ENCODE measurements around the gene RPH3AL.

Gene RPH3AL, protein sequence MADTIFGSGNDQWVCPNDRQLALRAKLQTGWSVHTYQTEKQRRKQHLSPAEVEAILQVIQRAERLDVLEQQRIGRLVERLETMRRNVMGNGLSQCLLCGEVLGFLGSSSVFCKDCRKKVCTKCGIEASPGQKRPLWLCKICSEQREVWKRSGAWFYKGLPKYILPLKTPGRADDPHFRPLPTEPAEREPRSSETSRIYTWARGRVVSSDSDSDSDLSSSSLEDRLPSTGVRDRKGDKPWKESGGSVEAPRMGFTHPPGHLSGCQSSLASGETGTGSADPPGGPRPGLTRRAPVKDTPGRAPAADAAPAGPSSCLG

DNA sequence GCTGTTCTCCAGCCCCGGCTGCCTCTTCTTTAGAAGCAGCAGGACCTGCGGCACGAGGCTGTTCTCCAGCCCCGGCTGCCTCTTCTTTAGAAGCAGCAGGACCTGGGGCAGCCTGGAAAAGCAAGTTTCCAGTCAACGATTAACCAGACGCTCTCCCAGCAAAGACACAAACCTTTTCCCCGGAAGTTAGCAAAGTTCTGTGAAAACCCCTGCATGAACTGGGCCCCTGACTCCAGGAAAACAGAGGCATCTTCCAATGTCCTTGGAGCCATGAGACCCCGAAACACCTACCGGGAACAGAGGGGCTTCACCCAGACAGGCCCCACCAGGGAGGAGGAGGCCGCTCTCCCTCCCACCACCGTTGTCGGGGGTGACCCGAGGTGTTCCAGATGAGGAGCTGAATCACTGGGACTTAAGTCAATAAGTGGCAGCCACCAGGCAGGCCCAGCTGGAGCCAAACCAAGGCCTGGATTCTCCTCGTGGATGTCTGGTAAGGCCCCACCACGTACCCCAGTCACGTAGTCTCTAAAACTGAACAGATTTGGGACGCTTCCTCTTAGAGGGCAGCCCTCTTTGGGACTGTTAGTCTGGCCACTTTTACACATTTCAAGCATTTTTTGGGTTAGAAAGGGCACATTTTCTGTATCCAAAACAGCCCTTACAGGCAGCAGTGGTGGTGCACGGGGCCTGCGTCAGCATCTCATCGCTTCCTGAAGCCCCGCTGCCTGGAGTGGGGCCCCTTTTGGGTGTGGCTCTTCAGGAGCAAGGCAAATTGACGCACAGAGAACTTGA lies at the start of gene RPH3AL:
Gene RPH3AL, minus strand, starts transcription at position 387 of the 792 bp plus-strand sequence. CDS start 25,264 bp downstream, outside the sequence.
- no peak for DNase-seq

DNA sequence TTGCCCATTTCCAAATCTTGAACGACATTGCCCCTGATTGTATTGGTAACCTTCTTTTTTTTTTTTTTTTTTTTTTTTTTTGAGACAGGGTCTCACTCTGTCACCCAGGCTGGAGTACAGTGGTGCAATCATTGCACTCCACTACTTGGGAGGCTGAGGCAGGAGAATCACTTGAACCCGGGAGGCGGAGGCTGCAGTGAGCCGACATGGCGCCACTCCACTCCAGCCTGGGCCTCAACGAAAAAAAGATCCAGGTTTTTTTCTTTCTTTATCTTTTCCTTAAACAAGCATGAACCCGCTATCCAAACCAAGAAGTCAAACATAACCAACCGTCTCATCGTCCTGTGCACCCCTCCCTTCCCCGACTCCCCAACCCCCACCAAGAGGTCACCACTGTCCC lies 47.6 kb upstream of the RPH3AL start:
- DNase-seq = no peak

DNA sequence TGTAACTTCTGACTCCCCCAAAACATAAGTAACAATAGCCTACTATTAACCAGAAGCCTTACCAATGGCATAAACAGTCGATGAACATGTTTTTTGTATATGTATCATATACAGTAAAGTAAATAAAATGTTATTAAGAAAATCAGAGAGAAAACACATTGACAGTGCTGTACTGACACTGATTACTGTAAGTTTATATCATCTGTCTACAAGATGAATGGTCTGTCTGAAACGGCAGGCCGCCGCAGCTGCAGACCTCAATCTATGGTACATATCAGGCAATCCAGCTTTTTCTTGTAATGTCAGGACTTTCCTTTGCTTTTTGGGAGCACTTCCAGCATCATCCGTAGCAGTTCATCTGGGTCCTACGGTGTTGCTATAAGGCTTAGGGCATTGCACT lies 44.2 kb upstream of the RPH3AL start:
- no peak for DNase-seq

DNA sequence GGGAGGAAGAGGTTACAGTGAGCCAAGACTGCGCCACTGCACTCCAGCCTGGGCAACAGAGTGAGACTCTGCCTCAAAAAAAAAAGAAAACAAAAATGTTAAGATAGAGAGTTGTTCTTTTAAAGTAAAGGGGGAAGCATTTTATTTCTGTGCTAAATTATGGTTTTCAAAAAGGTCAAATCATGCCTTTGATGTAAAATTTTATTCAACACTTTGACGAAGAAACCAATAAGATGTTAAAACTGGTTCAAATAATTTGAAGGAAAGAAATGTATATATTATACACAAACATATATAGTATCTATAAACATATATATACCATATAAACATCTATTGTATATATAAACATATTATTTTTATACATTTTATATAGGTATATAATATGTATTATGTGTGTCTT lies 43.4 kb upstream of the RPH3AL start:
- no peak for DNase-seq

DNA sequence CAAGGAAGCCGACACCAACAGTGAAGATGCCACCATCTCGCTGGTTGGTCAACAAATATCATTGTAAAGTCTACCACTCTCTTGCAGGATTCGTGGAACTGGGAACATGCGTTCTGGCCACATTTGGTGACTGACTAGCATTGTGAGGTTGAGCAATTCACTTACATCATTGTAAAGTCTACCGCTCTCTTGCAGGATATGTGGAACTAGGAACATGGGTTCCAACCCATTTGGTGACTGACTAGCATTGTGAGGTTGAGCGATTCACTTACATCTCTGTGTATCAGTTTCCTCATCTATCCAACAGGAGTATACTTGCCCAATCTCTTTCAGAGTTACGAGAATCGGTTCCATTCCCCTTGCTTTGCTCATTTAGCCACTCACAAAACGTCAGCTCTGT lies 42.6 kb upstream of the RPH3AL start:
- DNase-seq = no peak

DNA sequence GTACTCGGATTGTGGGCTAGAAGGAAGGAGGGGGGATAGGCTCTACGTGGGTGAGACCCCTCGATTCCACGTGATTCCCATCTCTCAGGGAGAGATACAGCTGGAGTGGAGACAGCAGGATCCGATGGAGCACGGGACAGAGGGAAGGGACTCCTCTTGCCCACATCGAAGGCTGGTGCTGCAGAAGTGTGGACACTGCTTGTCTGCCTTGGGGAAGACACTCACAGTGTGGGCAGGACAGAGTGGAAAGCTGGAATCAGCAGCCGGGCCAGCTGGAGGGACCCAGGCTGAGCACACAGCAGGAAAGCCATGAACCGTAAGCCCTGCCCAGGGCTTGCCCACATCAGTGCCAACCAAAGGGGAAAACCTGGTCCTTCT lies 42.1 kb upstream of the RPH3AL start:
- DNase-seq = no peak

DNA sequence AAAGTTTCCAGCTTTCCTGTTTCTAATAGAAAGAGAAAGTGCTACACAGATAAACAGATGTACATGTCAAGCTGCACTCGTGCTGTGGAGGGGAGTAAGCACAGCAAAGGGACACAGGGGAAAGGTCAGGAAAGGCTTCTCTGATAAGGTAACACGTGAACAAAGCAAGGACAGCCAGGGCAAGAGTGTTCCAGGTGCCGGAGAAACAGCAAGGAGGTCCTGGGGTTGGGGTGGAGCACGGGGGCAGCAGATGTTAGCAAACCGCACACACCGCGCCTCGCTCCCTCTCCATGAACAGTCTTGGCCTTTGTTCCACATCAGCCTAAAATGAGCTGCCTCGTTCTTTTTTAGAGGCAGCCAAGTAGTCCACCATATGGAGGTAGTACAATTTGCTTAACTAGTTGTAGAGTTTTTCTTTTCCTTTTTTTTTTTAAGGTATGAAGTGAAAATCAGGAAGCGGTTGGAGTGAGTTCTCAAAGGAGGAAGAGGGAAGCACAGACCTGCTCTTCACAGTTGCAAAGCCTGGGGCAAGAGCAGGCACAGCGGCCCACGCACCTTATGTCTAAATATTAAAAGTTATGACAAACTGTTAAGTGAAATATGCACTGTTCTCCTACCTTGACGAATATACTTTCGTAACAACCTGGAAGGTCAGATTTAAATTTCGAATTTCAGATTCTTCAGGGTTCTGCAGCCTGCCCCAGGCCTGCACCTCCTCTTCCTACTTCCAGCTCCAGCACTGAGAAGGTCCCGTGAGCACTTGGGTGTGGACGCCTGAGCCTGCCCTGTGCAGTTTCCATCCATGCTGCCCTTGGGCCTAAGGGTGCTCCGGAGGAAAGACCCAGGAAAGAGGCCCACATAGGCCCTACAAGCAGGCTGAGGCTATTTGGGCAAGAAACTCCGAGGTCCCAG lies 41.5 kb upstream of the RPH3AL start:
- DNase-seq = no peak

DNA sequence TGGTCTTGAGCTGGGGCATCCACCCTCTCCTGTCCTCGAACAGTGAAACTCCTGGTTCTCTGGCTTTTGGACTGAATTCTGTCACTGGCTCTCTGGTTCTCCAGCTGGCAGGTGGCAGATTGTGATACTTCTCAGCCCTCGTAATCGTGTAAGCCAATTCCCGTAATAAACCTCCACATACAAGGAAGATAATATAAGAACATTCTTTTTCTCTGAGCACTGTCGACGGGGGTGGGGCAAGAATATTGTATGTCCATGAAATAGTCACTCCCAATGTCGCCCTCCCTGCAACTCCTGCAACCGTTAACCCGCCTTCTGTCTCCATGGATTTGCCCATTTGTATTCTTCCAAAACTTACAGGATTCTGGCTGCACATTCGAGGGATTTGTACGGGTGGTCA lies 39.2 kb upstream of the RPH3AL start:
- no peak for DNase-seq

DNA sequence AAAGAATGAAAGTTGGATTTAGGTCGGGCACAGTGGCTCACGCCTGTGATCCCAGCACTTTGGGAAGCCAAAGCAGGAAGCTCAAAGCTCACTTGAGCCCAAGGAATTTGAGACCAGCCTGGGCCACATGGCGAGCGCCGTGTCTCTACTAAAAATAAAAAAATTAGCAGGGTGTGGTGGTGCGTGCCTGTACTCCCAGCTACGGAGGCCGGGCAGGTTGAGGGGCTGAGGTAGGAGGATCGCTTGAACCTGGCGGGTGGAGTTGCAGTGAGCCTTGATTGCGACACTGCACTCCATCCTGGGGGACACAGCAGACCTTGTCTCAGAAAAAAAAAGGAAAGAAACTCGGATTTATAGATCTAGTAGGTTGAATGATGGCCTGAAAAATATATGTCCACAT lies 37.4 kb upstream of the RPH3AL start:
- DNase-seq = no peak

DNA sequence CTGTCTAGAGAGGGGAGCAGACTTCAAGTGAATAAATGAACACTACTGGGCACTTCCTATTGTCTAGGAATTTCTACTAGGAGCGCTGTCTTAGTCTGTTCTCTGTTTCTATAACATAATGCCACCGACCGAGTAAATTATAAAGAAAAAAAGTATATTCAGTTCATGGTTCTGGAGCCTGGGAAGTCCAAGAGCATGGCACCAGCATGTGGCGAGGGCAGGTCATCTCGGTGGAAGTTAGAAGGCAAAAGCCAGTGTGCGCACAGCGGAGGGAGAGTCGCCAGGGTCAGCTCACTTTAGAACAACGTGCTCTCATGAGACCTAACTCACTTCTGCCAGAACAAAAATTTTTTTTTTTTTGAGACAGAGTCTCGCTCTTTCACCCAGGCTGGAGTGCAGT lies 35.5 kb upstream of the RPH3AL start:
- DNase-seq = no peak

DNA sequence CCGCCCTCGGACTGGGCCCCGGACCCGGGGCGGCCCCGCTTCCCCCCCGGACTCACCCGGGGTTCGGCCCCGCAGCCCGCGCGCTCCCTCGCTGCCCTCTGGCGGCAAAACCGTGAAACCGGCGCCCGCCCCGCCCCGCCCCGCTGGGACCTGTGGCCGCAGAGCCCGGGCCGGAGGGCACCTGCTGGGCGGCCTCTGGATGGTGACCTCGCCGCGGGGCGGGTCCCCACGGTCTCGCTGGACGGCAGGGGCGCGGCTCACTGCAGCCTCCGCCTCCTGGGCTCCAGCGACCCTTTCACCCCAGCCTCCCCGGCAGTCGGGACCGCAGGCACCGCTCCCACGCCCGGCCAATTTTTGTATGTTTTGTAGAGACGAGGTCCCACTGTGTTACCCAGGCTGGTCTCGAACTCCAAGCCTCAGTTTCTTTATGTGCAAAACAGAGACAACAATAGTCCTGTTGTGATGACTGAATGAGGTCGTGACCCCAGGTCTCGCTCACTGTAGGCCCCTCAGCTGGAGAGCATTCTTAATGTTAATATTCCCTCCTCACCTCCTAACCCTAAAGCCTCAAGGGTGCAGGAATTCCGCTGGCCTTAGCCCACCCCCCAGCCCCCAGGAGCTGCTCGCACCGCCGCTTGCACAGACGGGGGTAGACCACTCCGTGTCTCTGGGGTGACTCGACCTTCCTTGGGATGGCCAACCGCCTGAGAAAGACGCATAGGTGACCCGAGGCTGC lies 33.7 kb upstream of the RPH3AL start:
- DNase-seq = peak; percentile 16

DNA sequence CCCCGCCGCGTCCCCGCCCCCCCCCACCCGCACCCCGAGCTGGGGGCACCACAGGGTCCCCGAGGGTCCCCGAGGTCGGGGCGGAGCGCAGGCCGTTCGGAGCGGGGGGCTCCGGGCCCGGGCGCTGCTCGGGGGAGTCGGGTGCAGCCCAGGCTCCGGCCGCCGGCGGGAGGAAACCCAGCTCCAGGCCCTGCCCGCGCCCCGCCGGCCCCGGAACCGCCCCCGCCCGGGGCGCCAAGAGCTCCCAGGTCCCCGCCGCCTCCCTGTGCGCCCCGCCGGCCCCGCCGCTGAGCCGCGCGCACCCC lies 33.2 kb upstream of the RPH3AL start:
- no peak for DNase-seq

DNA sequence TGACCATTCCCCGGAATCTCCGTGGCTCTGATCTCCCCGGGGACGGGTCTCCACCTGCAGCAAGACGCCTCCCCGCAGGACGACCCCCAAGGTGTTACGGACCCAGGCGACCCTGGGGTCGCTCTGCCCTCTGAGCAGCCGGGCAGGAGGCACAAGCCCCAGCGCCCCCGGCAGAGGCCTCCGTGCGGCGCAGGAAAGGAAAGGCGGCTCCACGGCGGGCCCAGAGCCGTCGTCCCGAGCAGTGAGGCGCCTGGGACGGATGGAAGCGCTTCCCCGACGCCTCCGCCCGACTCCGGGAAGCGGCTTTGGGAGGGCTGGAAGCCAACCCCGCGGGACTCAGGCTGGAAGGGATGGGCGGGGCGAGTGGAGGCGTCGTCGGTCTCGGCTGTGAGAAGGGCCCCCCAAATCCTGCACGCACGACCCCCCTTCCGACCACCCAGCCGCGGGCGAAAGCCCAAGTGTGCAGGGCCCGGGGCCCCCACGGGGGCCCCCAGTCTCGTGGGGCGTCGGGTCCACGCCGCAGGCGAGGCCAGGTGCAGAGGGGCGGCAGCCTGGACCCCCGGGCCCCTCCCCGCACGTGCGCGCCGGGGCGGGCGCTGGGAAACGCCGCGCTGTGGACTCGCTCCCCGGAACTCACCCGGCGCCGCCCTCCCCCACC lies 32.7 kb upstream of the RPH3AL start:
- DNase-seq = no peak

DNA sequence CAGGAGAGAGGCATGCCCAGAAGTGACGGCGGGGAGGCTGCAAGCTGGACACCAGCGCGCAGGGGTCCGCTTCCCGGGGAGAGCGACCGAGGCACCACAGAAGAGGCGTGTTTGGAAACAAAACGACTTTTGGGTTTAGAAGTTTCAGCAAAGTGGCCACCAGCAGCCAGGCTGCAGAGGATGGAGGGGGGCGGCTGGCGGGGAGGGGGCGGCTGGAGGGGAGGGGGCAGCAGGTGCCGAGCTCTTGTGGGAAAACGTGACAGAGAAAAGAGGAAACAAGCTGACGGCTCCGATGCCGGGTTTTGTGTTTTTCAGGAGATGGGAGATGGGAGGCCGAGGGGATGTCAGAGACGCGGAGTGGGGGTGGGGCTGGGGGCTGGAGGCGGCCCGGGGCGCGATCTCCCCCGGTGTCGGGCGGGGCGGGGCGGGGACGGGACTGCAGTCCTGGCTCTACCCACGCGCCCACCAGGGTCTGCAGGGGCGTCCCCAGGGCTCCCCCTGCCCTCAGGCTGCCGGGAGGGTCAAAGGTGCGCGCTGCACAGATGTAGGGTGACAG lies 32.1 kb upstream of the RPH3AL start:
- DNase-seq = no peak

DNA sequence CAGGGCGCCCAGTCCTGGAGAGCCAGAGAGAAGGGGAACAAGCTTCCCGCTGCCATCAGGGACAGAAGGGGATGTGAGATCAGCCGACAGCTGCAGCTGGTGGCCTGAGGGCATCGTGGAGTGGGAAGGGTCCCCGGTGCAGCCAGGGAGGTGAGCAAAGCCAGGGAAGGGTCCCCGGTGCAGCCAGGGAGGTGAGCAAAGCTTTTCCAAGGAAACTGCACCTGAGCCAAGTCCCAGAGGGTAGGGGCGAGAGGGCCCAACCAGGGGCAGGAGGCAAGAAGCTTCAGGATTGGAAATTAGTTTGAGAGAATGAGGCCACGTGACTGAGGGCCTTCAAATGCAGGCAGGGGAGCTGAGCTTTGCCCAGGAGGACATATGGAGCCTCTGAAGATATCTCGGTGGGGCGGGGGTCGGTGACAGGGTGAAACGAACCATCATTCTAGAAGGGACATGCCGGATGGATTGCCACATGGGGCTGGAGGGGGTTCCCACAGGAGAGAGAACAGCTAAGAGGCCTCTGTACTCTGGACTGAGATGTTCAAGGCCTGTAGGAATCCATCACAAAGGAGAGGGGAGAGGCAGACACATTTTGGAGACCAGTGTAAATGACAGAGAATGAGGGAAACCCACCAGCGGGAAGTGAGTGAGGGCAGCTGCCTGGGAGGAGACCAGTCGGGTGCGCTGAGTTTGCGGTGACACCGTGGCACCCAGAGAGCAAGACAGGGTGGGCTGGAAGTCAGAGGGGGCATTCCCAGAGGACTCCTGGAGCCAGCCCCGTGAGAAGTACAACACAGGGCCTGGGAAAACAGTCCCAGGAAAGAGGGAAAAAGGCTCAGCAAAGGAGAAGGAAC lies 31.4 kb upstream of the RPH3AL start:
- no peak for DNase-seq

DNA sequence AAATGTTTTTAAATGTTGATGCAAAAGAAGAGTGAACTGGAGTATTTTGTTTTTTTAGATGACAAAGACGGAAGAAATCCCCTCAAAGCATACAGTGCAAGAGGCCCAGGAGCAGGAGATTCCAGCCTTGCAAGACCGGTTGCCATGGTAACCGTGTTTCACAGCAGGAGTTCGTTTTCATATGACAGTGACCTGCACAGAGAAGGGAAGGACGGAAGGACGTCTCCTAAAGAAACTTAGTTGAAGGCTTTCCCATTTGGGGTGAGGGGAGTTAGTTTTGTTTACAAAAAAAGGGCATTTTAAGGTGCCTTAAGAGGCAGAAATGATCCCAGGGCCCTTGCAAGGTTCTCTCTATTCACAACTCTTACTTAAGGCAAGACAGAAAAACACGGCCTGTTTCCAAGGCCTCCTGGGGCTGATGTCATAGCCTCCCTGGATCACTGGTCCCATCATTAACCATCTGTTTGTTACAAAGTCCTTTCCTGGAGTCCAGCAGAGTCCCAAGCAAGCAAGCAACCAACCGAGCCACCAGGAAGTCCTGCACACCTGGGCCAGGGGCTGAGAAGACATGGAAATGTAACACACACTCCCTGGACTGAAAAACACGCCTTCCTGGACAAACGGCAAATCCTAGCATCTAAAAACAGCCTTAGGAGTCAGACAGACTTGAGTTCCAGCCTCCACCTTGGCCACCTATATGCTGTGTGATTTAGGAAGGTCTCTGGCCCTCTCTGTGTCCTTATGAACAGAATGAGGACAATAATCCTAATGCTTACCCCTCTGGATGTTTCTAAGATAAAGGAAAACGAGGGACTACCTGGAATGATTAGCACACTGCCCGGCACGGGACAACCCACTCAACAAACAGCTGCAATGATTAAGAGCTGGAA lies 30.3 kb upstream of the RPH3AL start:
- DNase-seq = no peak

DNA sequence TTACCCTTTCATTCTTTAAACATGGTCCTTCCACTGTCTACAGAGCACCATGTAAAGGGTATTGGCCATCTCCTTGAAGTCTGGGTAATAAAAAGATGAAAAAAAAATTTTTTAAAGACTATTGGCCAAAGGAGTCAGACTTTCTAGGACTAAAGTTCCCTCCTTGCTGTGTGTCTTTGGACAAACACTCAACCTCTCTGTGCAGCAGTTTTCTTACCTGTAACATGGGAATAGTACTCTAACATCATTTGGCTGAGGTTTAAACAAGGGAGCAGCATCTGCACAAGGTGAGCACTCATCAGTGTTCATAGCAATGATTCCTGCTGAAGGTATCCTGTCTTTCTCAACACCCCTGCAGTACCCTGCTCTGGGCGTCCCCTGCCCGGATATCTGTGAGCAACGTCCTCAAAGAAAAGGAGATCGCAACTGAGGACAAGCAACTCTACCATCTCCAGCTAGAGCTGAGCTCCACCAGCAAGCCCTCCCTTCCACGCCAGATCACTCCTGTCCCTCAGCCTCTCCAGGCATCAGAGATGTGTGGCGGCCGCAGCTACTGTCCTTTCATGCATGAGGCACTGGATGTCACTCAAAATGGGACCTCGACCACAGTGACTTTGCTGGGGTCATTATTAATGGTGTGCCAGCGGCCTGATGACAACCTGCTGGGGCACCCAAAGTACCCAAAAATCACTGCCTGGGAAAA lies 29.5 kb upstream of the RPH3AL start:
- no peak for DNase-seq

DNA sequence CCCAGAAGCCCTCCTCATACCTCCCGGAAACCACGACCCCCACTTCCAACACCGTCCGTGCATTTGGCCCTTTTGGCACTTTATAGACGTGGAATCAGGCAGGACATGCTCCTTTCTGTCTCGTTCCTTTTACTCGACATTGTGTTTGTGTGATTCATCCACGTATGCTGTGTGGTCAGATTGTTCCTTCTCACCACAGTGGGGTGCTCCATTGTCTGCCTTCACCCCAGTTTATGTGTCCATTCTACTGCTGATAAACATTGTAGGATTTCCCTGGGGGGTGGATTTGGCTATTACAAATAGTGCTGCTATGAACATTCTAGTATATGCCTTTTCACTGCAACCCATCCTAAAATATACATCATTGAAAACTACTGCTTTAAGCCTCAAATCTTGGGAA lies 28.9 kb upstream of the RPH3AL start:
- DNase-seq = no peak
